HEK293 (cell line): ENCODE data around the gene HDHD3.

Experiments used
- CTCF ChIA-PET: fragments of 350-600 bp; formaldehyde crosslinking; extraction: SDS; loops from one replicate; lab custom pipeline; 2021; ENCODE audit warnings: antibody characterized with exemption; lab: Yijun Ruan, JAX
- POLR2A ChIA-PET: fragments of 300-600 bp; formaldehyde crosslinking; extraction: SDS; loops from one replicate; lab custom pipeline; 2020; ENCODE audit warnings: antibody characterized with exemption, inconsistent platforms; lab: Yijun Ruan, JAX
- H3K27ac ChIP-seq: fragments of 200-500 bp; sonication (Bioruptor generic); 2 replicates; pipeline ENCODE4 v1.5.1; 2014; ENCODE audit warnings: low read depth, low read length, control low read depth, inconsistent platforms; ENCODE audit errors: extremely low read depth
- H3K36me3 ChIP-seq, 2 experiments: fragments of 200-500 bp in 1 of 2; sonication (Bioruptor generic) in 1 of 2; 1 replicate in 1 of 2; 2 replicates in 1 of 2; pipeline ENCODE4 v1.5.1; 2014 to 2017; ENCODE audit warnings: inconsistent platforms in 2 of 2, low read length in 2 of 2; ENCODE audit not compliant: control insufficient read depth in 2 of 2, insufficient read depth in 1 of 2
- H3K4me1 ChIP-seq: fragments of 200-500 bp; sonication (Bioruptor generic); 2 replicates; pipeline ENCODE4 v1.5.1; 2014; ENCODE audit warnings: mild to moderate bottlenecking, low read length, inconsistent platforms; ENCODE audit not compliant: control insufficient read depth, insufficient read depth
- H3K4me3 ChIP-seq: 2 replicates; pipeline ENCODE4 v1.5.1; 2011; ENCODE audit warnings: low read depth, mild to moderate bottlenecking, control low read depth, low read length, moderate library complexity
- H3K9me3 ChIP-seq: fragments of 200-500 bp; sonication (Bioruptor generic); 2 replicates; pipeline ENCODE4 v1.5.1; 2014; ENCODE audit warnings: low read depth, low read length, inconsistent platforms; ENCODE audit not compliant: control insufficient read depth, insufficient read depth
- GFI1B ChIP-seq: fragments of 450-650 bp; formaldehyde crosslinking; IDR thresholded peaks from 2 replicates; pipeline ENCODE4 v1.5.1; 2016; ENCODE audit warnings: missing biosample characterization, missing genetic modification characterization
- KLF7 ChIP-seq: fragments of 450-650 bp; formaldehyde crosslinking; IDR thresholded peaks from 2 replicates; pipeline ENCODE4 v1.5.1; 2016; ENCODE audit warnings: missing biosample characterization, missing genetic modification characterization, borderline replicate concordance
- SP7 ChIP-seq: fragments of 450-650 bp; formaldehyde crosslinking; IDR thresholded peaks from 2 replicates; pipeline ENCODE4 v1.5.1; 2016; ENCODE audit warnings: missing biosample characterization, missing genetic modification characterization
- ZBTB8A ChIP-seq: fragments of 450-650 bp; formaldehyde crosslinking; IDR thresholded peaks from 2 replicates; pipeline ENCODE4 v1.5.1; 2016; ENCODE audit warnings: missing biosample characterization, missing genetic modification characterization
- ZNF114 ChIP-seq: fragments of 450-650 bp; formaldehyde crosslinking; IDR thresholded peaks from 2 replicates; pipeline ENCODE4 v1.5.0; 2017; ENCODE audit warnings: missing biosample characterization, missing genetic modification characterization
- ZNF302 ChIP-seq: fragments of 450-650 bp; formaldehyde crosslinking; IDR thresholded peaks from 2 replicates; pipeline ENCODE4 v1.5.1; 2016; ENCODE audit warnings: missing biosample characterization, missing genetic modification characterization, low read depth
- ZNF335 ChIP-seq: fragments of 450-650 bp; formaldehyde crosslinking; conservative IDR thresholded peaks from 2 replicates; pipeline ENCODE4 v1.5.1; 2016; ENCODE audit warnings: missing biosample characterization, missing genetic modification characterization
- ZNF404 ChIP-seq: fragments of 450-650 bp; formaldehyde crosslinking; IDR thresholded peaks from 2 replicates; pipeline ENCODE4 v1.5.1; 2017; ENCODE audit warnings: missing biosample characterization, missing genetic modification characterization
- ZNF571 ChIP-seq: fragments of 450-650 bp; formaldehyde crosslinking; IDR thresholded peaks from 2 replicates; pipeline ENCODE4 v1.5.0; 2017; ENCODE audit warnings: missing biosample characterization, missing genetic modification characterization
- ZNF670 ChIP-seq: fragments of 450-650 bp; formaldehyde crosslinking; IDR thresholded peaks from 2 replicates; pipeline ENCODE4 v1.5.1; 2016; ENCODE audit warnings: missing biosample characterization, missing genetic modification characterization, low read depth
- TF ChIP-seq, protein P1 (sequence below): fragments of 450-650 bp; formaldehyde crosslinking; IDR thresholded peaks from 2 replicates; pipeline ENCODE4 v1.5.1; 2017; ENCODE audit warnings: missing biosample characterization, missing genetic modification characterization
- TF ChIP-seq, protein P2 (sequence below): fragments of 450-650 bp; formaldehyde crosslinking; IDR thresholded peaks from 2 replicates; pipeline ENCODE4 v1.5.1; 2016; ENCODE audit warnings: missing biosample characterization, missing genetic modification characterization
- TF ChIP-seq, protein P3 (sequence below): fragments of 450-650 bp; formaldehyde crosslinking; IDR thresholded peaks from 2 replicates; pipeline ENCODE4 v1.5.1; 2017; ENCODE audit warnings: missing biosample characterization, mild to moderate bottlenecking, missing genetic modification characterization, moderate library complexity
- TF ChIP-seq, protein P4 (sequence below): fragments of 450-650 bp; formaldehyde crosslinking; IDR thresholded peaks from 2 replicates; pipeline ENCODE4 v1.5.1; 2017; ENCODE audit warnings: missing biosample characterization, missing genetic modification characterization

The HDHD3 gene

DNA sequence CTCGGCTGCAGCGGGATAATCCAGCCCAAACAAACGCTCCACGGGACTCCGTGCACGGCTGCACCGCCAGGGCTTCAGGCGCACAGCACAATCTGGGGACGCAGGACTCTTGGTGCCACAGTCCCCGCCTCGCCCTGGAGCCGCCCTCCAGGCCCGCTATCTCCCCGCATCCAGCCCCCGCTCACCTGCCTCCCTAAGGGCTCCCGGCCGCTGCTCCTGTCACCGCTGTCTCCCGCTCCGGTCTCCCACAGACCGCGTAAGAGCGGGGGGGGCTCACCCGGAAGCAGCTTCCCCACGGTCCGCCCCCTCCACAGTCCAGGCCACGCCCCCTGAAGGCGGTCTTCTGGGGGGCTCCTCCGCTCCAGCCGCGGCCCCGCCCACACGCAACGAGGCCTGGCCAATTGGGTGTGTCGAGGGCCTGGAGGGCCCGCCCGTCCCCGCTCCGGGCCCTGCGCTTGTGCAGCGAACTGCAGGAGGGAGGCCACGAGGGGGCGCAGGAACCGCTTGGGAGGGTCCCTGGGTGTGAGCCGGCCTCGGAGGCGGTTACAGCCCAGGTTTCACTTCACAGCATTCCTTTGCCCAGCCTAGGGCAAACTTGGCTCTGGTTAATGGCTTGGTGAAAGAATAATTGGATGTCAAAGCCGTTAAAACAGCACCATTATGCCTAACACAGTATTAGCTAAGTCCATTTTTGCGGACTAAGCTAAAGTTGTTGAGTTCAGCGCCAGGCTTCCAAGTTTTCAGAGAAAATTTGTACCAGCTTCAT lies 24.4 kb upstream of the HDHD3 start, which contains the start of gene ALAD (continued):
- TF ChIP-seq GFI1B (tag by site-specific recombination) = no peak

DNA sequence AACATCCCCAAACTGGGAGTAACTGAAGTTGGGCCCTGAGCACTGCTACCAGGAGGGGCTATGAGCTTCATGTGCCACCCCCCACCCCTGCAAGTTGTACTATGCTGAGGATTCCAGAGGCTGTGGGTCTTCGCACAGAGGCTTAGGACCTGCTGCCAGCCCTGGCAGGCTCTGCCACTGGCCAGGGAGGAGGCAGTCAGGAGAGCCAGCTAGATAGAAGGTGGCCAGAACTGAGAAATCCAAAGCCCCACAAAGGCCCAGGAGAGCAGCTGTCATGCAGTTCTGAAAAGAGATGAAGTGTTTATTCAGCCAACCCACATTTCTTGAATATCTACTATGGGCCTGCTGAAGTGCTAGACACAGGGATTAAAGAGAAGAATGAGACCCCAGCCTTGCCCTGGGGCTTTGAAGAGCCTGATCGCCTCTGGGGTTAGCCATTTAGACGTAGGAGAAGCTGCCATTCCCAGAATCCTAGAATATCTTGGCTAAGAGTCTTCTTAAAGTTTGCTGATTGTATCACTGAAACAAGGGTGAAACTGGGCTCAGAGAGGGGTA lies 22.9 kb upstream of the HDHD3 start:
- H3K4me3 ChIP-seq = no peak overlapping the region
- TF ChIP-seq ZNF335 = peak; percentile 17; the same call in 1 of the 2 replicates
- TF ChIP-seq, protein P1, sequence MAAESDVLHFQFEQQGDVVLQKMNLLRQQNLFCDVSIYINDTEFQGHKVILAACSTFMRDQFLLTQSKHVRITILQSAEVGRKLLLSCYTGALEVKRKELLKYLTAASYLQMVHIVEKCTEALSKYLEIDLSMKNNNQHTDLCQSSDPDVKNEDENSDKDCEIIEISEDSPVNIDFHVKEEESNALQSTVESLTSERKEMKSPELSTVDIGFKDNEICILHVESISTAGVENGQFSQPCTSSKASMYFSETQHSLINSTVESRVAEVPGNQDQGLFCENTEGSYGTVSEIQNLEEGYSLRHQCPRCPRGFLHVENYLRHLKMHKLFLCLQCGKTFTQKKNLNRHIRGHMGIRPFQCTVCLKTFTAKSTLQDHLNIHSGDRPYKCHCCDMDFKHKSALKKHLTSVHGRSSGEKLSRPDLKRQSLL = no peak
- no peak for TF ChIP-seq ZNF670 (tag by site-specific recombination)
- TF ChIP-seq ZBTB8A (tag by site-specific recombination) = no peak
- no peak for TF ChIP-seq ZNF404 (tag by site-specific recombination)
- TF ChIP-seq ZNF302 (tag by site-specific recombination) = no peak
- TF ChIP-seq KLF7 (tag by site-specific recombination) = no peak
- H3K9me3 ChIP-seq = no peaks in the 10 kb centered on the region
- ChIA-PET POLR2A (interaction anchor here (0.7 to 3.3 kb wide), 8 partner anchors 11 to 125 kb away, joined by 3 to 44 read pairs (median 6); partner anchors contain the start of genes BSPRY, C9orf43, CDC26 and HDHD3), CTCF (interaction anchor here (1.3 to 2.6 kb wide), 4 partner anchors 13 to 88 kb away, joined by 4 to 13 read pairs (median 7); partner anchors contain the start of gene WDR31)
- no peak overlapping the region for H3K27ac ChIP-seq
- H3K4me1 ChIP-seq = peaks cover 2% of the 10 kb centered on the region; the same call in 1 of the 2 replicates
- peaks cover 0 to 6% of the 10 kb centered on the region in 2 experiments; a peak in 1 of 3 replicates for H3K36me3 ChIP-seq

DNA sequence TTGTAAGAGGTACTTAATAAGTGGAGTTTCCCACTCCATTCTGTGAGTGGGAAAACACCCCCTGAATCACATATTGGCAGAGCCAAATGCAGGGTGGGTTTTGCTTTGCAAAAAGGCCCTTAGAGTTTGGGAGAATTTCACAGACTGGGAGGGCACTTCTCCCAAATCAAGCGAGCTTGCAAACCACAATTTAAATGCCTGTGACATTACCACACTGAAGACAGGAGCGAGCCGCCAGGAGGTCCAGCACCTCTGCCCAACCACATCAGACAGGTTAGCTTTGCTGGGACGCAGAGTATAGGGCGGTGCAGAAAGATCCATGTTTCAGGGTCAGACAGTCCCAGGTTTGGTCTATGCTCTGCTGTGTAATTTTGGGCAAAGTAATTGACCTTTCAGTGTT lies 22.0 kb upstream of the HDHD3 start:
- Histone ChIP-seq H3K36me3 (peaks cover 0 to 6% of the 10 kb centered on the region in 2 experiments; a peak in 1 of 3 replicates), H3K9me3 (no peaks in the 10 kb centered on the region), H3K27ac (no peak overlapping the region), H3K4me1 (peaks cover 2% of the 10 kb centered on the region; the same call in 1 of the 2 replicates), H3K4me3 (no peak overlapping the region)
- TF ChIP-seq, protein P2, sequence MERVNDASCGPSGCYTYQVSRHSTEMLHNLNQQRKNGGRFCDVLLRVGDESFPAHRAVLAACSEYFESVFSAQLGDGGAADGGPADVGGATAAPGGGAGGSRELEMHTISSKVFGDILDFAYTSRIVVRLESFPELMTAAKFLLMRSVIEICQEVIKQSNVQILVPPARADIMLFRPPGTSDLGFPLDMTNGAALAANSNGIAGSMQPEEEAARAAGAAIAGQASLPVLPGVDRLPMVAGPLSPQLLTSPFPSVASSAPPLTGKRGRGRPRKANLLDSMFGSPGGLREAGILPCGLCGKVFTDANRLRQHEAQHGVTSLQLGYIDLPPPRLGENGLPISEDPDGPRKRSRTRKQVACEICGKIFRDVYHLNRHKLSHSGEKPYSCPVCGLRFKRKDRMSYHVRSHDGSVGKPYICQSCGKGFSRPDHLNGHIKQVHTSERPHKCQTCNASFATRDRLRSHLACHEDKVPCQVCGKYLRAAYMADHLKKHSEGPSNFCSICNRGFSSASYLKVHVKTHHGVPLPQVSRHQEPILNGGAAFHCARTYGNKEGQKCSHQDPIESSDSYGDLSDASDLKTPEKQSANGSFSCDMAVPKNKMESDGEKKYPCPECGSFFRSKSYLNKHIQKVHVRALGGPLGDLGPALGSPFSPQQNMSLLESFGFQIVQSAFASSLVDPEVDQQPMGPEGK (tag by site-specific recombination) = no peak
- TF ChIP-seq SP7 = no peak
- TF ChIP-seq, protein P3, sequence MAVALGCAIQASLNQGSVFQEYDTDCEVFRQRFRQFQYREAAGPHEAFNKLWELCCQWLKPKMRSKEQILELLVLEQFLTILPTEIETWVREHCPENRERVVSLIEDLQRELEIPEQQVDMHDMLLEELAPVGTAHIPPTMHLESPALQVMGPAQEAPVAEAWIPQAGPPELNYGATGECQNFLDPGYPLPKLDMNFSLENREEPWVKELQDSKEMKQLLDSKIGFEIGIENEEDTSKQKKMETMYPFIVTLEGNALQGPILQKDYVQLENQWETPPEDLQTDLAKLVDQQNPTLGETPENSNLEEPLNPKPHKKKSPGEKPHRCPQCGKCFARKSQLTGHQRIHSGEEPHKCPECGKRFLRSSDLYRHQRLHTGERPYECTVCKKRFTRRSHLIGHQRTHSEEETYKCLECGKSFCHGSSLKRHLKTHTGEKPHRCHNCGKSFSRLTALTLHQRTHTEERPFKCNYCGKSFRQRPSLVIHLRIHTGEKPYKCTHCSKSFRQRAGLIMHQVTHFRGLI = 0 out of 2 replicates have a peak, but pooled peaks have one; percentile 10
- TF ChIP-seq, protein P4, sequence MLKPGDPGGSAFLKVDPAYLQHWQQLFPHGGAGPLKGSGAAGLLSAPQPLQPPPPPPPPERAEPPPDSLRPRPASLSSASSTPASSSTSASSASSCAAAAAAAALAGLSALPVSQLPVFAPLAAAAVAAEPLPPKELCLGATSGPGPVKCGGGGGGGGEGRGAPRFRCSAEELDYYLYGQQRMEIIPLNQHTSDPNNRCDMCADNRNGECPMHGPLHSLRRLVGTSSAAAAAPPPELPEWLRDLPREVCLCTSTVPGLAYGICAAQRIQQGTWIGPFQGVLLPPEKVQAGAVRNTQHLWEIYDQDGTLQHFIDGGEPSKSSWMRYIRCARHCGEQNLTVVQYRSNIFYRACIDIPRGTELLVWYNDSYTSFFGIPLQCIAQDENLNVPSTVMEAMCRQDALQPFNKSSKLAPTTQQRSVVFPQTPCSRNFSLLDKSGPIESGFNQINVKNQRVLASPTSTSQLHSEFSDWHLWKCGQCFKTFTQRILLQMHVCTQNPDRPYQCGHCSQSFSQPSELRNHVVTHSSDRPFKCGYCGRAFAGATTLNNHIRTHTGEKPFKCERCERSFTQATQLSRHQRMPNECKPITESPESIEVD (tag by site-specific recombination) = no peak
- no peak for TF ChIP-seq ZNF114 (tag by site-specific recombination)
- TF ChIP-seq ZNF571 (tag by site-specific recombination) = no peak
- POLR2A ChIA-PET = interaction anchor here (0.7 to 2.8 kb wide), 7 partner anchors 9 to 123 kb away, joined by 3 to 9 read pairs (median 4); partner anchors contain the start of genes BSPRY, C9orf43, CDC26 and HDHD3
- CTCF ChIA-PET = interaction anchor here (0.6 to 1.0 kb wide), 3 partner anchors 90 to 530 kb away, joined by 3 to 4 read pairs (median 4); no protein-coding TSS in a partner anchor
